HEK293 (cell line): ENCODE results near the gene CD47.

Experiments used
- CTCF ChIA-PET: fragments of 350-600 bp; formaldehyde crosslinking; extraction: SDS; loops from one replicate; lab custom pipeline; 2021; ENCODE audit warnings: antibody characterized with exemption; lab: Yijun Ruan, JAX
- POLR2A ChIA-PET: fragments of 300-600 bp; formaldehyde crosslinking; extraction: SDS; loops from one replicate; lab custom pipeline; 2020; ENCODE audit warnings: antibody characterized with exemption, inconsistent platforms; lab: Yijun Ruan, JAX
- H3K27ac ChIP-seq: fragments of 200-500 bp; sonication (Bioruptor generic); 2 replicates; pipeline ENCODE4 v1.5.1; 2014; ENCODE audit warnings: low read depth, low read length, control low read depth, inconsistent platforms; ENCODE audit errors: extremely low read depth
- H3K36me3 ChIP-seq, 2 experiments: fragments of 200-500 bp in 1 of 2; sonication (Bioruptor generic) in 1 of 2; 1 replicate in 1 of 2; 2 replicates in 1 of 2; pipeline ENCODE4 v1.5.1; 2014 to 2017; ENCODE audit warnings: inconsistent platforms in 2 of 2, low read length in 2 of 2; ENCODE audit not compliant: control insufficient read depth in 2 of 2, insufficient read depth in 1 of 2
- H3K4me1 ChIP-seq: fragments of 200-500 bp; sonication (Bioruptor generic); 2 replicates; pipeline ENCODE4 v1.5.1; 2014; ENCODE audit warnings: mild to moderate bottlenecking, low read length, inconsistent platforms; ENCODE audit not compliant: control insufficient read depth, insufficient read depth
- H3K4me3 ChIP-seq: 2 replicates; pipeline ENCODE4 v1.5.1; 2011; ENCODE audit warnings: low read depth, mild to moderate bottlenecking, control low read depth, low read length, moderate library complexity
- H3K9me3 ChIP-seq: fragments of 200-500 bp; sonication (Bioruptor generic); 2 replicates; pipeline ENCODE4 v1.5.1; 2014; ENCODE audit warnings: low read depth, low read length, inconsistent platforms; ENCODE audit not compliant: control insufficient read depth, insufficient read depth
- AEBP2 ChIP-seq: fragments of 450-650 bp; formaldehyde crosslinking; IDR thresholded peaks from 2 replicates; pipeline ENCODE4 v1.5.1; 2016; ENCODE audit warnings: missing biosample characterization, missing genetic modification characterization, borderline replicate concordance
- GLIS2 ChIP-seq: fragments of 450-650 bp; formaldehyde crosslinking; IDR thresholded peaks from 2 replicates; pipeline ENCODE4 v1.5.1; 2016; ENCODE audit warnings: missing biosample characterization, missing genetic modification characterization
- KLF9 ChIP-seq: fragments of 450-650 bp; formaldehyde crosslinking; IDR thresholded peaks from 2 replicates; pipeline ENCODE4 v1.5.1; 2016; ENCODE audit warnings: missing biosample characterization, missing genetic modification characterization, low read depth
- MEIS1 ChIP-seq: sonication (generic); formaldehyde crosslinking; IDR thresholded peaks from 2 replicates; pipeline ENCODE4 v1.8.1; 2022; ENCODE audit warnings: missing genetic modification reagents, mild to moderate bottlenecking, borderline replicate concordance
- OVOL3 ChIP-seq: fragments of 450-650 bp; formaldehyde crosslinking; IDR thresholded peaks from 2 replicates; pipeline ENCODE4 v1.5.1; 2016; ENCODE audit warnings: missing biosample characterization, missing genetic modification characterization
- PBX3 ChIP-seq: sonication (generic); formaldehyde crosslinking; IDR thresholded peaks from 2 replicates; pipeline ENCODE4 v1.8.1; 2022; ENCODE audit warnings: mild to moderate bottlenecking, moderate library complexity, missing genetic modification reagents
- SCRT1 ChIP-seq: fragments of 450-650 bp; formaldehyde crosslinking; IDR thresholded peaks from 2 replicates; pipeline ENCODE4 v1.5.1; 2016; ENCODE audit warnings: missing biosample characterization, missing genetic modification characterization, borderline replicate concordance
- ZBTB21 ChIP-seq: fragments of 450-650 bp; formaldehyde crosslinking; IDR thresholded peaks from 2 replicates; pipeline ENCODE4 v1.5.1; 2017; ENCODE audit warnings: missing biosample characterization, missing genetic modification characterization
- ZBTB49 ChIP-seq: fragments of 450-650 bp; formaldehyde crosslinking; IDR thresholded peaks from 2 replicates; pipeline ENCODE4 v1.5.1; 2016; ENCODE audit warnings: missing biosample characterization, missing genetic modification characterization, low read depth
- ZBTB7A ChIP-seq: fragments of 450-650 bp; formaldehyde crosslinking; IDR thresholded peaks from 2 replicates; pipeline ENCODE4 v1.5.1; 2016; ENCODE audit warnings: low read depth, missing biosample characterization, missing genetic modification characterization
- ZNF184 ChIP-seq: fragments of 450-650 bp; IDR thresholded peaks from 2 replicates; pipeline ENCODE4 v1.5.1; 2018; ENCODE audit warnings: missing biosample characterization, mild to moderate bottlenecking, missing genetic modification characterization
- ZNF324 ChIP-seq: fragments of 450-650 bp; formaldehyde crosslinking; IDR thresholded peaks from 2 replicates; pipeline ENCODE4 v1.5.1; 2016; ENCODE audit warnings: missing biosample characterization, missing genetic modification characterization
- ZNF354C ChIP-seq: fragments of 450-650 bp; formaldehyde crosslinking; IDR thresholded peaks from 2 replicates; pipeline ENCODE4 v1.5.1; 2016; ENCODE audit warnings: missing biosample characterization, missing genetic modification characterization, low read depth, borderline replicate concordance
- ZNF394 ChIP-seq: fragments of 450-650 bp; formaldehyde crosslinking; IDR thresholded peaks from 2 replicates; pipeline ENCODE4 v1.5.1; 2016; ENCODE audit warnings: missing biosample characterization, missing genetic modification characterization, mild to moderate bottlenecking, moderate library complexity, borderline replicate concordance
- ZNF404 ChIP-seq: fragments of 450-650 bp; formaldehyde crosslinking; IDR thresholded peaks from 2 replicates; pipeline ENCODE4 v1.5.1; 2017; ENCODE audit warnings: missing biosample characterization, missing genetic modification characterization
- ZNF600 ChIP-seq: fragments of 450-650 bp; formaldehyde crosslinking; IDR thresholded peaks from 2 replicates; pipeline ENCODE4 v1.5.1; 2016; ENCODE audit warnings: missing biosample characterization, missing genetic modification characterization
- ZNF610 ChIP-seq: fragments of 450-650 bp; formaldehyde crosslinking; IDR thresholded peaks from 2 replicates; pipeline ENCODE4 v1.5.1; 2016; ENCODE audit warnings: missing biosample characterization, missing genetic modification characterization, borderline replicate concordance
- ZNF670 ChIP-seq: fragments of 450-650 bp; formaldehyde crosslinking; IDR thresholded peaks from 2 replicates; pipeline ENCODE4 v1.5.1; 2016; ENCODE audit warnings: missing biosample characterization, missing genetic modification characterization, low read depth
- ZNF704 ChIP-seq: fragments of 450-650 bp; formaldehyde crosslinking; IDR thresholded peaks from 2 replicates; pipeline ENCODE4 v1.5.1; 2016; ENCODE audit warnings: missing biosample characterization, missing genetic modification characterization
- ZNF747 ChIP-seq: fragments of 450-650 bp; formaldehyde crosslinking; IDR thresholded peaks from 2 replicates; pipeline ENCODE4 v1.5.1; 2016; ENCODE audit warnings: missing biosample characterization, missing genetic modification characterization
- ZNF830 ChIP-seq: fragments of 450-650 bp; IDR thresholded peaks from 2 replicates; pipeline ENCODE4 v1.5.0; 2018; ENCODE audit warnings: missing biosample characterization, missing genetic modification characterization, low read depth, mild to moderate bottlenecking, moderate library complexity
- ZSCAN5A ChIP-seq: fragments of 450-650 bp; formaldehyde crosslinking; IDR thresholded peaks from 2 replicates; pipeline ENCODE4 v1.5.1; 2016; ENCODE audit warnings: missing biosample characterization, missing genetic modification characterization
- TF ChIP-seq, protein P1 (sequence below): fragments of 450-650 bp; formaldehyde crosslinking; IDR thresholded peaks from 2 replicates; pipeline ENCODE4 v1.5.1; 2016; ENCODE audit warnings: missing biosample characterization, missing genetic modification characterization

CD47 gene

DNA sequence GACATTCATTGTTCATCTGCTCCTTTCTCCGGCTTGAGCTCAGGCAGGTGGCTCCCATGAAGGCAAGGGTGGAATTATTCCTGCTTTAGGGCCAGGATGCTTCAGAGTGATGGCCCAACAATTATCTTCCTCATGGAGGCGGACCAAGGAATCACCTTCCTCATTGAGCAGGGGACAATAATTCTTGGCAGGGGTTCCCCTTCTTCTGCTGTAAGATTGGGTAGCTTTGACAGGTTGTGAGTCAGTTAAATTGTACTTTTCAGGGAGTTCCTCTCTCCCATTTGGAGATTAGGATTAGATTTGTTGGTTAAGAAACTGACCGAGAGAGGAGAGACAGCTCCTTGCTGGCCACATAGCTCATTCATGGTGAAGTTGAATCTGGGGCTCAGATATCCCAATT lies 31.4 kb upstream of the CD47 start:
- CTCF ChIA-PET = interaction anchor here (0.9 to 1.2 kb wide), 2 partner anchors 31 to 356 kb away, joined by 3 to 4 read pairs; no protein-coding TSS in a partner anchor
- POLR2A ChIA-PET = no interaction called here

GRCh38 chr3:108119398-108120104 lies 28.7 kb upstream of the CD47 start:
- Histone ChIP-seq H3K4me1 (no peaks in the 10 kb centered on the region), H3K36me3 (no peaks in the 10 kb centered on the region), H3K27ac (no peak overlapping the region), H3K4me3 (no peak overlapping the region), H3K9me3 (no peaks in the 10 kb centered on the region)
- TF ChIP-seq ZBTB21 (tag by site-specific recombination) = no peak
- no peak for TF ChIP-seq ZNF404 (tag by site-specific recombination)
- TF ChIP-seq OVOL3 (tag by site-specific recombination) = no peak
- TF ChIP-seq ZBTB7A (tag by site-specific recombination) = no peak
- no peak for TF ChIP-seq ZNF747
- no peak for TF ChIP-seq ZNF184 (tag by site-specific recombination)
- no peak for TF ChIP-seq ZNF354C (tag by site-specific recombination)
- TF ChIP-seq, protein P1, sequence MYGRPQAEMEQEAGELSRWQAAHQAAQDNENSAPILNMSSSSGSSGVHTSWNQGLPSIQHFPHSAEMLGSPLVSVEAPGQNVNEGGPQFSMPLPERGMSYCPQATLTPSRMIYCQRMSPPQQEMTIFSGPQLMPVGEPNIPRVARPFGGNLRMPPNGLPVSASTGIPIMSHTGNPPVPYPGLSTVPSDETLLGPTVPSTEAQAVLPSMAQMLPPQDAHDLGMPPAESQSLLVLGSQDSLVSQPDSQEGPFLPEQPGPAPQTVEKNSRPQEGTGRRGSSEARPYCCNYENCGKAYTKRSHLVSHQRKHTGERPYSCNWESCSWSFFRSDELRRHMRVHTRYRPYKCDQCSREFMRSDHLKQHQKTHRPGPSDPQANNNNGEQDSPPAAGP (tag by site-specific recombination) = no peak
- no peak for TF ChIP-seq ZNF600 (tag by site-specific recombination)
- TF ChIP-seq SCRT1 (tag by site-specific recombination) = no peak
- TF ChIP-seq ZSCAN5A = no peak
- no peak for TF ChIP-seq AEBP2
- TF ChIP-seq PBX3 (CRISPR knock-in tag) = no peak
- TF ChIP-seq ZNF830 (tag by site-specific recombination) = no peak
- no peak for TF ChIP-seq ZBTB49 (tag by site-specific recombination)
- CTCF ChIA-PET = no interaction called here
- POLR2A ChIA-PET = no interaction called here

More for the DNA sequence above, 31.4 kb upstream of the CD47 start:
- no peaks in the 10 kb centered on the region for H3K9me3 ChIP-seq
- H3K27ac ChIP-seq = no peak overlapping the region
- TF ChIP-seq ZNF394 (tag by site-specific recombination) (no peak), ZNF324 (no peak), MEIS1 (CRISPR knock-in tag) (no peak), ZNF670 (tag by site-specific recombination) (no peak), ZNF610 (no peak), ZNF704 (tag by site-specific recombination) (no peak), KLF9 (tag by site-specific recombination) (no peak), GLIS2 (tag by site-specific recombination) (no peak)
- no peaks in the 10 kb centered on the region for H3K4me1 ChIP-seq
- H3K36me3 ChIP-seq = no peaks in the 10 kb centered on the region
- H3K4me3 ChIP-seq = no peak overlapping the region
